Measurements from ENCODE around the gene LMX1B.
"Not testable (repeated sequence)": the region's sequence is repeated elsewhere in the genome, so short reads cannot be mapped to it uniquely, and the experiment has no call there.

LMX1B gene
- total RNA-seq = 0.05 to 0.09 reads per million in 2 donors

GRCh38 chr9:126613651-126614050 is at the start of gene LMX1B:
Gene LMX1B (plus strand): TSS chr9:126613928. CDS start chr9:126614450, 522 bp downstream.
- DNase-seq = no peak

- DNase-seq = no peak
Observed at GRCh38 chr9:126564128-126564527, 49.6 kb upstream of the LMX1B start.

- DNase-seq = no peak
Observed at GRCh38 chr9:126564716-126565115, 49.0 kb upstream of the LMX1B start.

- DNase-seq = no peak
Observed at GRCh38 chr9:126565336-126566128, 48.2 kb upstream of the LMX1B start.

- no peak for DNase-seq
Observed at GRCh38 chr9:126569036-126569435, 44.7 kb upstream of the LMX1B start.

GRCh38 chr9:126578029-126578428 is 35.7 kb upstream of the LMX1B start:
- DNase-seq = no peak

GRCh38 chr9:126580319-126580718 is 33.4 kb upstream of the LMX1B start:
- not testable (repeated sequence) for DNase-seq

GRCh38 chr9:126581893-126582292 is 31.8 kb upstream of the LMX1B start:
- DNase-seq = no peak

- no peak for DNase-seq
Observed at GRCh38 chr9:126582427-126582826, 31.3 kb upstream of the LMX1B start.

GRCh38 chr9:126583144-126583760 is 30.5 kb upstream of the LMX1B start:
- no peak for DNase-seq

- DNase-seq = no peak
Observed at GRCh38 chr9:126584611-126585010, 29.1 kb upstream of the LMX1B start.

- no peak for DNase-seq
Observed at GRCh38 chr9:126586236-126586635, 27.5 kb upstream of the LMX1B start.

- no peak for DNase-seq
Observed at GRCh38 chr9:126587187-126588185, 26.2 kb upstream of the LMX1B start.

GRCh38 chr9:126588491-126589168 is 25.1 kb upstream of the LMX1B start:
- DNase-seq = no peak

- no peak for DNase-seq
Observed at GRCh38 chr9:126589349-126589748, 24.4 kb upstream of the LMX1B start.

- DNase-seq = no peak
Observed at GRCh38 chr9:126591083-126591482, 22.6 kb upstream of the LMX1B start.

- no peak for DNase-seq
Observed at GRCh38 chr9:126591922-126592321, 21.8 kb upstream of the LMX1B start.

GRCh38 chr9:126592461-126592860 is 21.3 kb upstream of the LMX1B start:
- DNase-seq = no peak

- no peak for DNase-seq
Observed at GRCh38 chr9:126595982-126596381, 17.7 kb upstream of the LMX1B start.

GRCh38 chr9:126599047-126599650 is 14.6 kb upstream of the LMX1B start:
- no peak for DNase-seq

- no peak for DNase-seq
Observed at GRCh38 chr9:126604059-126605055, 9.4 kb upstream of the LMX1B start.
